ENCODE results near the gene HHAT. TPM values are rescaled to one million over a fixed set of nuclear protein-coding genes. Genes with fewer than 3 reads are reported as not detected.

The HHAT gene
- total RNA-seq, 3 donors from 2014 or later = 3.8 to 31.6 (median 15.1) TPM

GRCh38 chr1:210616356-210616755, 287.7 kb downstream of the HHAT start:
- DNase-seq (ENCODE audit: low spot score in 2 of 2) = no peak
- Histone ChIP-seq H3K27me3 (no peaks in the 10 kb centered on the region), H3K9me3 (no peaks in the 10 kb centered on the region), H3K27ac (no peak overlapping the region), H3K4me3 (no peak overlapping the region), H3K4me1 (no peaks in the 10 kb centered on the region), H3K36me3 (no peaks in the 10 kb centered on the region)
- intact Hi-C loops (cut with DNase I; ENCODE audit: low total_unique reads) = no loop called here
- TF ChIP-seq POLR2AphosphoS5 (IDR thresholded peaks at IDR 0.05) = no peak
- no peak for TF ChIP-seq POLR2A (IDR thresholded peaks at IDR 0.05)
- TF ChIP-seq, protein P1, sequence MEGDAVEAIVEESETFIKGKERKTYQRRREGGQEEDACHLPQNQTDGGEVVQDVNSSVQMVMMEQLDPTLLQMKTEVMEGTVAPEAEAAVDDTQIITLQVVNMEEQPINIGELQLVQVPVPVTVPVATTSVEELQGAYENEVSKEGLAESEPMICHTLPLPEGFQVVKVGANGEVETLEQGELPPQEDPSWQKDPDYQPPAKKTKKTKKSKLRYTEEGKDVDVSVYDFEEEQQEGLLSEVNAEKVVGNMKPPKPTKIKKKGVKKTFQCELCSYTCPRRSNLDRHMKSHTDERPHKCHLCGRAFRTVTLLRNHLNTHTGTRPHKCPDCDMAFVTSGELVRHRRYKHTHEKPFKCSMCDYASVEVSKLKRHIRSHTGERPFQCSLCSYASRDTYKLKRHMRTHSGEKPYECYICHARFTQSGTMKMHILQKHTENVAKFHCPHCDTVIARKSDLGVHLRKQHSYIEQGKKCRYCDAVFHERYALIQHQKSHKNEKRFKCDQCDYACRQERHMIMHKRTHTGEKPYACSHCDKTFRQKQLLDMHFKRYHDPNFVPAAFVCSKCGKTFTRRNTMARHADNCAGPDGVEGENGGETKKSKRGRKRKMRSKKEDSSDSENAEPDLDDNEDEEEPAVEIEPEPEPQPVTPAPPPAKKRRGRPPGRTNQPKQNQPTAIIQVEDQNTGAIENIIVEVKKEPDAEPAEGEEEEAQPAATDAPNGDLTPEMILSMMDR (IDR thresholded peaks at IDR 0.05) = no peak

GRCh38 chr1:210617293-210617692, 288.6 kb downstream of the HHAT start:
- no peak overlapping the region for H3K4me3 ChIP-seq
- no peaks in the 10 kb centered on the region for H3K9me3 ChIP-seq
- no peaks in the 10 kb centered on the region for H3K4me1 ChIP-seq
- intact Hi-C loops (cut with DNase I; ENCODE audit: low total_unique reads) = no loop called here
- H3K36me3 ChIP-seq = no peaks in the 10 kb centered on the region
- no peaks in the 10 kb centered on the region for H3K27me3 ChIP-seq
- TF ChIP-seq POLR2AphosphoS5 (IDR thresholded peaks at IDR 0.05) = no peak
- no peak for TF ChIP-seq POLR2A (IDR thresholded peaks at IDR 0.05)
- TF ChIP-seq, protein P1 (IDR thresholded peaks at IDR 0.05) = no peak
- DNase-seq (ENCODE audit: low spot score in 2 of 2) = no peak
- H3K27ac ChIP-seq = no peak overlapping the region

DNA sequence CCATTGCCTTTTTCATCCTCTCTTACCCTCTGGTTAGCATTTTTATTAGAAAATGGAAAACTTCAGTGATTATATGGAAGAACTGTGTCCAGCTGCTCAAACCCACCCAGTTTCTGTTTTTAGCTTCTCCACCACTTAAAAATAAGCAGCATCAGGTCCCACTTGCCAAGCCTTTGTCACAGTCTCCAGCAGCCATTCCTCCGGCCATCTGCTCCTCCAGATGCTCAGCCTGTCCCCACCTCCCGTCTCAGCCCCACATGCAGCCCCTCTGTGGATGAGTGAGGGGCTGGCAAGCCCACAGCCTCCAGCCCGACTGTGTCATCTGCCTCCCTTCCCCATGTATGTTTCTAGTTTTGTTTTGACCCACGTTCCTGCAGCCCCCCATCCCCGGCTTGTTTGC, 289.7 kb downstream of the HHAT start:
- H3K9me3 ChIP-seq = no peaks in the 10 kb centered on the region
- H3K27ac ChIP-seq = no peak overlapping the region
- no peak overlapping the region for H3K4me3 ChIP-seq
- no peak for DNase-seq (ENCODE audit: low spot score in 2 of 2)
- no peaks in the 10 kb centered on the region for H3K4me1 ChIP-seq
- no peak for TF ChIP-seq POLR2A (IDR thresholded peaks at IDR 0.05)
- no peaks in the 10 kb centered on the region for H3K36me3 ChIP-seq
- no peaks in the 10 kb centered on the region for H3K27me3 ChIP-seq
- intact Hi-C loops (cut with DNase I; ENCODE audit: low total_unique reads) = no loop called here

DNA sequence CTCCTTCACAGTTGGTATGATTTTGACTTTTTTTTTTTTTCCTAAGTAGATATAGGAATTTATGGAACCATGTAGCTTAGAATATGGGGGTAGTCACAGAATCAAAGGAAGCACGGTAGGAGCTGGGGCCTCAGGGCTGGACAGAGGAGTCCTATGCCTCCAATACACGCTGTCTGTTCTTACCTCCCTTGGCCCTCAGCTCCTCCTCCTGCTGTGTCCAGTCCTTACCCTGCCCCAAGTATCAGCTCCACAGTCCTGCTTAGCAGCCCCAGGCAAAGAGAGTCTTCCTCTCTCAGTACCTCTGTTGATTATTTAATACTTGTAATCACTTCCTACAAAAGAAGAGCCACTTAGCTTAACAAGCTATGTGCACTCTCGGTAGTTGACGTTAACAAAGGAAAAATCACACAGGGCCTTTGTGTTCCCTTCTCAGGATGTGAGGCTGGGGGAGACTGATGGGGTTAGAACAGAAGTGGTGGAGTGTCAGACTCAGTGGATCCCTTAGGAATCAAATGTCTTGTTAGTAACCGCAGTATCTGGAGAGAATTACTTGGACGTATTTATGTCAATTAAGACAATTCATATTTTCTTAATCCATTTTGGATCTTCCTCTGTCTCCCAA, 292.3 kb downstream of the HHAT start:
- no peak for TF ChIP-seq POLR2AphosphoS5 (IDR thresholded peaks at IDR 0.05)
- Histone ChIP-seq H3K36me3 (no peaks in the 10 kb centered on the region), H3K27me3 (no peaks in the 10 kb centered on the region), H3K4me1 (no peaks in the 10 kb centered on the region), H3K27ac (no peak overlapping the region), H3K4me3 (no peak overlapping the region), H3K9me3 (no peaks in the 10 kb centered on the region)
- intact Hi-C loops (cut with DNase I; ENCODE audit: low total_unique reads) = no loop called here
- DNase-seq (ENCODE audit: low spot score in 2 of 2) = no peak

DNA sequence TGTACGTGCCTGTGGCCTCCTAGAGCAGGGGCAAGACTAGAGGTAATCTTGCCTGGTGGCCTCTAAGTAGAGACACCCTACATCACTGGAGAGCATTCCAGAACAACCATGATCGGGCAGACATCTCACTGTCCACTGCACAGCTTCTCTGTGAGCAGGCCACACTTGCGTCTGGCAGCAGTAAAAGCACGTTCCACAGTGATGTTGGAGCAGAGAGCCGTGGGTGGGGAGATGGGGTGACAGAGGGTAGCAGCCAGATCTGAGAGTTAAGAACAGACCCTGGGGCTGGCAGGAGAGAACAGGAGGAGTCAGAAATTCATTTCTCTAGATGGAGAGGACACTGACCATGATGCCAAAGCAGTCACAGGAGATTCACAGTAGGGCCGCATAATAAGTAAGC, 293.0 kb downstream of the HHAT start:
- Histone ChIP-seq H3K4me3 (no peak overlapping the region), H3K36me3 (no peaks in the 10 kb centered on the region), H3K27ac (no peak overlapping the region), H3K9me3 (no peaks in the 10 kb centered on the region), H3K4me1 (no peaks in the 10 kb centered on the region), H3K27me3 (no peaks in the 10 kb centered on the region)
- TF ChIP-seq POLR2A (IDR thresholded peaks at IDR 0.05) (no peak), POLR2AphosphoS5 (IDR thresholded peaks at IDR 0.05) (no peak)
- TF ChIP-seq, protein P1 (IDR thresholded peaks at IDR 0.05) = no peak
- intact Hi-C loops (cut with DNase I; ENCODE audit: low total_unique reads) = no loop called here
- DNase-seq (ENCODE audit: low spot score in 2 of 2) = no peak

GRCh38 chr1:210624722-210625121, 296.0 kb downstream of the HHAT start:
- DNase-seq (ENCODE audit: low spot score in 2 of 2) = no peak
- Histone ChIP-seq H3K36me3 (no peaks in the 10 kb centered on the region), H3K27ac (no peak overlapping the region), H3K27me3 (no peaks in the 10 kb centered on the region), H3K9me3 (no peaks in the 10 kb centered on the region), H3K4me1 (no peaks in the 10 kb centered on the region), H3K4me3 (no peak overlapping the region)
- intact Hi-C loops (cut with DNase I; ENCODE audit: low total_unique reads) = no loop called here
- TF ChIP-seq POLR2A (IDR thresholded peaks at IDR 0.05) = no peak
- no peak for TF ChIP-seq POLR2AphosphoS5 (IDR thresholded peaks at IDR 0.05)
- TF ChIP-seq, protein P1 (IDR thresholded peaks at IDR 0.05) = no peak

Data from breast epithelium (tissue), 4 donors.